Measurements from ENCODE around the gene ADCY7. TPM values are rescaled to one million over a fixed set of nuclear protein-coding genes. Genes with fewer than 3 reads are reported as not detected.
"Not testable (repeated sequence)": the region's sequence is repeated elsewhere in the genome, so short reads cannot be mapped to it uniquely, and the experiment has no call there.

Gene ADCY7
- total RNA-seq: 100 to 1,000 TPM in 1 of 2 donors, 10 to 100 TPM in 1; 78.5 to 104 TPM

GRCh38 chr16:50266337-50267091, at the start of gene ADCY7:
ADCY7 (plus strand) TSS chr16:50266551; CDS start chr16:50288180, 21,629 bp downstream.
- no peaks in the 10 kb centered on the region for H3K9me3 Mint-ChIP-seq
- peaks cover 11 to 26% of the 10 kb centered on the region in 2 donors for H3K36me3 Mint-ChIP-seq
- ATAC-seq (peak; percentile 84 to 96), DNase-seq (ENCODE audit: low spot score in 2 of 2) (peak; percentile 81 to 90)
- H3K27ac Mint-ChIP-seq: peak within 1 kb of the TSS; percentile 89 to 97

DNA sequence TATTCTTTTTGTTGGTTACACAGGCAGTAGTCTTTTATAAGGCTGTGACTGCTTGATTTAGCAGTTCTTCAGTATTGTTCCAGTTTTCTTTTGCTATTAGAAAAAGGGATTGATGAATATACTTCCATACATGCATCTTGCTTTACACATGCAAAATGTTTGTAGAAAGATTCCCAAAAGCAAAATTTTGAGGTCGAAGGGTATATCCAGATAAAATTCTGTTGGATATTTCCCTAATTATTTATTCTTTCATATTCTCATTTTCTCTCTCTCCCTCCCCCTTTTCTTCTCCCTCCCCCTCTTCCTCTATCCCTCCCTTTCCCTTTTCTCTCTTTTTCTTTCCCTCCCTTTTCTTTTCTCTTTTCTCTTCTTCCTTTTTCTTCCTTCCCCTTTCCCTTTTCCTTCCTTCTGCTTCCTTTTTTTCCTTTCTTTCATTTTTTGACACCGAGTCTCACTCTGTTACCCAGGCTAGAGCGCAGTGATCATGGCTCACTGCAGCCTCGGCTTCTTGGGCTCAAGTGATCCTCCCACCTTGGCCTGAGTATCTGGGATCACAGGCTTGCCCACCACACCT, 46.9 kb upstream of the ADCY7 start:
- ATAC-seq (no peak), DNase-seq (ENCODE audit: low spot score in 2 of 2) (no peak)
- Mint-ChIP-seq H3K9me3 (no peaks in the 10 kb centered on the region), H3K27ac (peak overlapping the region in 1 of 2 donors; percentile 29), H3K36me3 (peaks cover 0 to 4% of the 10 kb centered on the region in 2 donors)

DNA sequence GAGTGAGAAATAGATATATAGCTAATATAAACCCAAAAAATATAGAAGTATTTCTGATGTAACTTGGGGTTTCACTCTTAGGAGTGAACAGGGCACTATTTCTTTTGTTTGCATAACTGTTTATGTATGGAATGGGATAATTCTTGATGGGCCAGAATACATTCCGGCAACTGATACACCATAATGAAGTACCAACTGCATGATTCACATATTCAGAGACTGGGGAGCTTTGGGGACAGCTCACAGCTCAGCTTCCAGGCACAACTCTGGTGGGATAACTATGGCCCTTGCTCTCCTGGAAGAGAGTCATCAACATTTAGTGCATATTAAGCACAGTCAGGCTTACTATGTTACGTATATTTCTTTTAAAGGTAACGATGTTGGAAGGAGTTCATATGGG, 42.1 kb upstream of the ADCY7 start:
- H3K36me3 Mint-ChIP-seq: peaks cover 0 to 7% of the 10 kb centered on the region in 2 donors
- no peak for DNase-seq (ENCODE audit: low spot score in 2 of 2)
- no peak for ATAC-seq
- no peak overlapping the region for H3K27ac Mint-ChIP-seq
- no peaks in the 10 kb centered on the region for H3K9me3 Mint-ChIP-seq

DNA sequence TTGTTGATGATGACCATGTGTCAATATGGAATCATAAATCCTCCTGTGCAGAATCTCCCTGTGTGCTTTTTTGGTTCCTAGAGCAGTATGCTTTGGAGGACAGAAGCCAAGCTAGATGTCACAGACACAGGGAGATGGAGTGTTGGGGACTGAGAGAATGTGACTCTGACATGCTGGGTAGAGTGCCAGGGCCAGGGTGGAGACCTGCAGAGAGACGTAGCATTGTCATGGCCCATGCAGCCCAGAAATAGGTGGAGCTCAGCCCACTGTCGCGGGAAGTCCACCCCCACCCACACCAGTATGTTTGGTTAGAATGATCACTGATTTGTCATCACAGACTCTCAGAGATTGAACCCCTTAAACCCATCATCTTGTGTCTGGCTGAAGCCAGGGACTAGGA, 39.2 kb upstream of the ADCY7 start:
- no peaks in the 10 kb centered on the region for H3K9me3 Mint-ChIP-seq
- no peak for ATAC-seq
- peaks cover 0 to 7% of the 10 kb centered on the region in 2 donors for H3K36me3 Mint-ChIP-seq
- DNase-seq (ENCODE audit: low spot score in 2 of 2): no peak
- H3K27ac Mint-ChIP-seq: peak overlapping the region in 1 of 2 donors; percentile 47

GRCh38 chr16:50227665-50228064, 38.7 kb upstream of the ADCY7 start:
- DNase-seq (ENCODE audit: low spot score in 2 of 2) (no peak), ATAC-seq (no peak)
- Mint-ChIP-seq H3K27ac (no peak overlapping the region), H3K36me3 (peaks cover 0 to 7% of the 10 kb centered on the region in 2 donors), H3K9me3 (no peaks in the 10 kb centered on the region)

DNA sequence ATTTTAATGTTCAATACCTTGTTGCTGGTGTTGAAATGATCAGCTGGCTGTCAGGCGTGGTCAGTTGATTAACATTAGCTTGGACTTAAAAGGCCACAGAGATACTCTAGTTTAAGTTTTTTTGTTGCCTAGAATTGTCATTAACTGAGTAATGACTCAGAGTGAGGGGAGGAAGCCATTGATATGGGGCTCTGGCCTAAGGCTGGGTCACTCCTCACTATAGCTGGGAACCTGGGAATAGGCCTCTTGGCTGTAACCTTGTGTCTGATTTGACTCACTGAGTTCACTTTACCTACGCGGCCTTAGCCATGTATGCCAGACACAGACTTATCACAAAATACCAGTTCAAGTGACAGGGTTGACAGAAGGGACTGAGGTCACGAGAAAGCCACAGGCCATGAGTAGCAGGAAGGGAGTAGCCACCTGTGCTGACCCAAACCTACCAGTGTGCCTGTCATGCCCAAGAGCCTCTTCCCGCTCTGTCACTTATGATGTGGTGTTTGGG, 37.9 kb upstream of the ADCY7 start:
- DNase-seq (ENCODE audit: low spot score in 2 of 2) (no peak), ATAC-seq (peak in 1 of 2 donors; percentile 59)
- peaks cover 0 to 7% of the 10 kb centered on the region in 2 donors for H3K36me3 Mint-ChIP-seq
- H3K9me3 Mint-ChIP-seq: no peaks in the 10 kb centered on the region
- H3K27ac Mint-ChIP-seq: no peak overlapping the region

GRCh38 chr16:50229149-50229726, 37.1 kb upstream of the ADCY7 start:
- Mint-ChIP-seq H3K27ac (no peak overlapping the region), H3K9me3 (no peaks in the 10 kb centered on the region), H3K36me3 (peaks cover 0 to 7% of the 10 kb centered on the region in 2 donors)
- ATAC-seq (no peak), DNase-seq (ENCODE audit: low spot score in 2 of 2) (no peak)

DNA sequence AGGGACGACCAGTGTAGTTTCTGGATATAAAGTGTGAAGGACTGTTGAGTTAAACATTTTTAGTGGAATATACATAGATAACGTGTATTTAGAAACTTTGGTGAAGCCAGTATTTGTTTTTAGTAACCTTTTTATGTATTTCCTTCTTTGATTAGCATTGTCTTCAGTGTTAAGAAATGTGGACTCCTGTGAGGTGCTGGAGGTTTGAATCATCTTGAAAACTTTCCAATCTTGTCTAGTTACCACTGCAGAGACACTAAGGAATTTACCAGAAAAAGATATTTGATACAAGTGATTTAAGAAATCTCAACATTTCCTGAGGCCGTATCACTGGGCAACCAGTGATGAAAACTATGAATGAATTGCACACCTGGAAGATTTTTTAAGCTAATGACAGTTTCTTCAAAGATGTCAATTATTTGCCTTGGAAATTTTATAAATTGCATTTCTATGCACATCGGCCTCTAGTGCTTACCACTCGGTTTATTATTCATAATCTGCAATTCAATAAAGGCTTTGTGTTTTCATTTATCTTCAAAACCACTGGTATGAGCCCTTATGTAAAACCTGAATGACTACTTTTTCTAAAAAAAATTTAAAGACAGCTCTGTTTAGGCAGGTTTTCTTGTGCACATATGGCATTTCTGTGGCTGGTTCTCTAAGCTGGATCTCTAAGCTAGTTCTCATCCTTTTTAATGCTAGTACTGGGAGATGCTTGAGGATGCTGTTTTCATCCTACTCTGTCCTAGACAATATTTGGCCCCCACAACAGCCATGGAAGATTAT, 31.4 kb upstream of the ADCY7 start:
- peak overlapping the region in 1 of 2 donors; percentile 40 for H3K27ac Mint-ChIP-seq
- no peak for ATAC-seq
- no peaks in the 10 kb centered on the region for H3K36me3 Mint-ChIP-seq
- no peaks in the 10 kb centered on the region for H3K9me3 Mint-ChIP-seq
- DNase-seq (ENCODE audit: low spot score in 2 of 2): no peak

DNA sequence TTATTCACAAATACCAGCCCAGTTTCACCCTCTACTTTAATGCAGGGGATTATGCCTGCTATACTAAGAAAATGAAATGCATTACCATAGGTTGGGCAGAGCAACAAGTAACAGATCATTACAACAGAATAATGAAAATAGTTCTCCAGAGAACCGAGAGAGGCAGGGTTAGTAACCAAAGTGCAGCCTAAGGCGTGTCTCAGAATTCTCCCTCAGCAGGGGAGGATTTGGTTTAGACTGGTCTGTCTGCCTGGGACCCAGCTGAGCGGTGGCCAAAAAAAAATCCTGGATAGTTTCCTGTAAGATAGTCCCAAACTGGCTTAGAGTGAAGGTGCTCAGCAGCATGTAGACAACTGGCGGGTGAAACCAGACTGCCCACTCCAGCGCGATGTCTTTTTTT, 30.8 kb upstream of the ADCY7 start:
- DNase-seq (ENCODE audit: low spot score in 2 of 2): no peak
- no peak for ATAC-seq
- Mint-ChIP-seq H3K27ac (no peak overlapping the region), H3K9me3 (no peaks in the 10 kb centered on the region), H3K36me3 (no peaks in the 10 kb centered on the region)

DNA sequence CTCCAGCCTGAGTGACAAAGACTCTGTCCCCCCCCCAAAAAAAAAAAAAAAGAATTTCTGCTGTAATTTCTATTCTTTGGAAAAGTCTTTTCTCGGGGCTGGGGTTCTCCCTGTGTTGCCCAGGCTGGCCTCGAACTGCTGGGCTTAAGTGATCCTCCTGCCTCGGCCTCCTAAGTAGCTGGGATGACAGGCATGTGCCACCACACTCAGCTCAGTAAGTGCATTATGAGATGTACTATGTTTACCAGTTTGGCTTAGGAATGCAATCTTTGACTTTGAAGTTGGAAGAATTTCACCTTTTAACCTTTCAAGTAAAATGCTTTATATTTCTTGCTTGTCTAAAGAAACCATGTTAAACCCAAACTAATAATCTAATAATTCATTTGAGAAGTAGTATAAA, 28.0 kb upstream of the ADCY7 start:
- ATAC-seq (no peak), DNase-seq (ENCODE audit: low spot score in 2 of 2) (no peak)
- no peaks in the 10 kb centered on the region for H3K9me3 Mint-ChIP-seq
- no peaks in the 10 kb centered on the region for H3K36me3 Mint-ChIP-seq
- no peak overlapping the region for H3K27ac Mint-ChIP-seq

DNA sequence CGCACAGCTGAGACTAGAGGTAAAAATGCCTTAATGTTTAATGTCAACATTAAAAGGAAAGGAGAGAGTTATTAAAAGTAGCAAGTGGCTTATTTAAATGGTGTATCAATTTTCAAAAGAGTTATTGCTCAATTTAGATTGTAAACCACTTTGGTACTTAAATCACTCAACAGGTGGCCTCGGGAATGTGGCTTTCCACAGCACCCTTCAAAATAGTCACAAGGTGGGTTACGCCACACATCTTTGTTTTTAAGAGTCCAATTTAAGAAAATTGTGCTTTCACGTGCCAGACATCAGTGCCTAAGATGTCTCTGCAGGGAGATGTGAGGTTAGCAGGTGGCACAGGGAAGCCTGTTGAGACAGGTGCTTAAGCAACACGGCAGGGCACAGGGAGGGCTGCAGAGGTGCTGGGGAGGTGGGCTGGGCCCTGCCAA, 27.5 kb upstream of the ADCY7 start:
- peak in 1 of 2 donors; percentile 45 for ATAC-seq

GRCh38 chr16:50243024-50243423, 23.3 kb upstream of the ADCY7 start:
- not testable (repeated sequence) for H3K9me3 Mint-ChIP-seq; DNase-seq (ENCODE audit: low spot score in 2 of 2); H3K36me3 Mint-ChIP-seq; ATAC-seq; H3K27ac Mint-ChIP-seq

More for the DNA sequence above, 27.5 kb upstream of the ADCY7 start:
- Mint-ChIP-seq H3K9me3 (no peaks in the 10 kb centered on the region), H3K27ac (no peak overlapping the region), H3K36me3 (no peaks in the 10 kb centered on the region)
- DNase-seq (ENCODE audit: low spot score in 2 of 2): no peak

GRCh38 chr16:50244140-50244503, 22.2 kb upstream of the ADCY7 start:
- ATAC-seq: no peak
- DNase-seq (ENCODE audit: low spot score in 2 of 2): no peak

DNA sequence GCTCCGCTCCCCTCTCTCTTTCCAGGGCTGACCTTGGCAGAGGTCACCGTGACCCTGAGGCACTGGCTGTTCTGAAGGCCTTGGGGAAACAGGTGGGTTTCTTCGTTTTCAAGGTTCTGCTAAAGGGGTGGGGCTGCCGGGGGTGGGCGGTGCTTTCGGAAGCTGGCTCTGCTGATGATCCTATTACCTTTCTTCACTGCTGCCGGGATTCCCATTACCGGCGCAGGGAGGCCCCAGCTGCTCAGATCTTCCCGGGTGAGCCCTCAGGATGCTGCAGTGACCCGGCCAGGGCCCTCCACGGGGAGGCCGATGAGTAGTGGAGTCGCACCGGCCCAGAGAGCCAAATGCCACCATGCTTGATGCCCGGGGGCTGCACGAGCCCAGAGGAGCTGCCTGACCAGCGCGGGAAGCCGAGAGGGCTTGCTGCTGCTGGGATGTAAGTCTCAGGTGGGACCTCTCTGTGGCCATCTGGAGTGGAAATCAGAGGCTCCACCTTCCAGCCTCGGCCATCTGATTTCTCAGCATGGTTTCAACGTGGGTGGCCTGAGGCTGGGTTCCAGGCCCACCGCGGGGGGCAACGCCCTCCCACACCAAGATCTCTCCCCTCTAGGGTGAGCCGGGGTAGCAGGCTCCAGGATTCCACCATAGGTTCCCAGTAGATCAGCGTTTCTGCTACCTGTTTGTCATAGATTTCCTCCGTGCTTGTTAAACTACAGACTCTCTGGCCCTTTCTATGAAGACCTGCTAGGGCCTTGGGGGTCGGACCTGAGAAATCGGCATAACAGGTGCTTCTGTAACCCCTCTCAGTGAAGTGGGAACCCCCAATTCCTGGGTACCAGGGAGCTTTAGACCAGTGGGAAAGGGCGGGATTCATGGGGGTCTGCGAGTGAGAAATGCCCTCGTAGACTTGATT, 21.6 kb upstream of the ADCY7 start:
- H3K9me3 Mint-ChIP-seq: no peaks in the 10 kb centered on the region
- ATAC-seq (no peak), DNase-seq (ENCODE audit: low spot score in 2 of 2) (no peak)
- peak overlapping the region; percentile 68 to 72 for H3K27ac Mint-ChIP-seq
- H3K36me3 Mint-ChIP-seq: no peaks in the 10 kb centered on the region

More at GRCh38 chr16:50244140-50244503, 22.2 kb upstream of the ADCY7 start:
- H3K9me3 Mint-ChIP-seq: no peaks in the 10 kb centered on the region
- no peak overlapping the region for H3K27ac Mint-ChIP-seq
- no peaks in the 10 kb centered on the region for H3K36me3 Mint-ChIP-seq

DNA sequence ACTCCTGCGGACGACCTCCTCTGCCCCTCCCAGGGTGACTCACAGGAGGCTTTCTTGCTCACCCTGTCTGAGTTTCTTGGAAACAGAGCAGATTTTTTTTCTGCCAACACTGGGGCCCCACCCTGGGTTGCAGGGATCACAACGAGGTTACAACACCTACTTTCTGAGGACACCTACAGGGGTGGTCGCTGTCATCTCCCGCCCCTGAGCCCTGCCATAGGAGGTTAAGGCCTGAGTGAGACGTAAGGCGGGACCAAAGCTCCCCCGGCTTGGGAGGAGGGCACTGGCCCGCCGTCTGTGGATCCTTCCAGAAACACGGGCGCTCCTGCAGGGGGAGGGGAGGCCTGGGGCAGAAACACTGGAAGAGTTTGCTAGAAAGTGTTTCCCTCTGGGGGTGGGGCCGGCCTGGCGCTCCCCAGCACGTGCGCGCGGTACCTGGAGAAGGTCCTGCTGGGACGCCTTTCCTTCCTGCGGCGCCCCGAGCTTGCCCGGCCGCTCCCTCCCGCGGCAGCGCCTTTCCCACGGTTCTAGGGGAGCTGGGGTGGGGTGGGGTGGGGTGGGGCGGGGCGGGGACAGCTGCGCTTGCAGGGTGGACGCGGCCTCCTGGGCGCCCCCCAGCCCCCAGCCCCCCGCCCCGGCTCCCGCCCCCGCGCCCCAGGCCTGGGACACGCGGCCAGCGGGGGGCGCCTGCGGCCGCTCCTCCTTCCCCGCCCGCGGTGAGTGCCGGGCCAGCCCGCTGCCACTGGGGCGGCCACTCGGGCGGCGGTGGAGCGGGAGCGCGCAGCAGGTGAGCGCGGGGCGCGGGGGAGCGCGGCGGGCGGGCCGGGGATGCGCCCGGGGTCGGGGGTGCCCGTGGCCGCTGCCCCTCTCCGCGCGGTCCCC, 20.7 kb upstream of the ADCY7 start:
- peak; percentile 79 to 81 for ATAC-seq
- DNase-seq (ENCODE audit: low spot score in 2 of 2): peak; percentile 55 to 56
- Mint-ChIP-seq H3K9me3 (no peaks in the 10 kb centered on the region), H3K36me3 (no peaks in the 10 kb centered on the region), H3K27ac (peak overlapping the region; percentile 68 to 72)
